ENCODE data around the gene WIPF1.

DNA sequence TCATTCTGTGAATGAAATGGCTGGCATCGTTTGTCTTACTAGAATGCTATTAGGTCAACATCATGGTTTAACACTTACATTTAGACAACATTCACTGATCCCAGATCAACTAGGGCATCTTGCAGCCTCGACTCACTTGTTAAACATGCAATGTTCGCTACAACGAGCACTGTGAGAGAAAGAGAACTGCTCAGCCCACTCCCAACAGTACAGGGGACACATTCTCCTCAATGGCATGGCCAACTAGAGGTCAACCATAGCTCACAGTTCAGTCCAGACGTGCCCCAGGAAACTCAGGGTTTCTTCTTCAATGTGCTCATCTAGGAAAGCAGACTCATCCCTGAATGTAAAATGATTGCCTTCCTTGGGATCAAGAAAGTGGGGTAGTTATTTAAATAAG lies 5.9 kb downstream of the WIPF1 start:
- TF ChIP-seq ELF1 (CRISPR knock-in tag; IDR thresholded peaks at IDR 0.05) = no peak
- TF ChIP-seq NPAS2 (CRISPR knock-in tag; IDR thresholded peaks at IDR 0.05; ENCODE audit: borderline replicate concordance) = no peak
- no peak for TF ChIP-seq GABPB1 (CRISPR knock-in tag; IDR thresholded peaks at IDR 0.05)
